ENCODE results near the gene KSR2. TPM values are rescaled to one million over a fixed set of nuclear protein-coding genes. Genes with fewer than 3 reads are reported as not detected.

Gene KSR2
- total and polyA plus RNA-seq, 10 of the 15 experiments (the other 5 are each of a cell fraction or from before 2014, with no cell fraction given) = under 0.01 to 1.5 (median 0.01) TPM; not detected in 3

- Histone ChIP-seq H3K4me3 (no peak overlapping the region), H3K27ac (ENCODE audit: control insufficient read depth, insufficient read depth) (no peak overlapping the region), H3K9ac (ENCODE audit: control insufficient read depth, insufficient read depth, low read length) (no peak overlapping the region), H3K36me3 (ENCODE audit: control insufficient read depth in 2 of 2, insufficient read depth in 2 of 2, low read length in 1 of 2) (no peaks in the 10 kb centered on the region), H3K4me2 (ENCODE audit: control insufficient read depth, insufficient read depth) (no peak overlapping the region), H3K79me2 (ENCODE audit: control insufficient read depth, insufficient read depth, low read length) (no peaks in the 10 kb centered on the region), H3K27me3 (replicated peaks in 1 of 2; ENCODE audit: control insufficient read depth in 2 of 2, insufficient read depth in 2 of 2, low read length in 1 of 2) (no peaks in the 10 kb centered on the region), H2AFZ (ENCODE audit: control insufficient read depth, low read depth, low read length) (no peak overlapping the region), H3K9me3 (replicated peaks; ENCODE audit: control insufficient read depth, insufficient read depth, low read length) (no peaks in the 10 kb centered on the region; the same call in 2 of the 3 replicates), H4K20me1 (ENCODE audit: control insufficient read depth, insufficient read depth) (no peaks in the 10 kb centered on the region), H3K4me1 (ENCODE audit: control insufficient read depth, insufficient read depth, low read length) (no peaks in the 10 kb centered on the region)
- intact Hi-C loops (cut with micrococcal nuclease; ENCODE audit: unreplicated experiment) (loop anchor here (5.0 kb wide), 1 partner anchor 487 kb away; no protein-coding TSS in a partner anchor), in situ Hi-C loops (cut with MboI) (no loop called here)
- peak; percentile 59 for FAIRE-seq
- DNase-seq (ENCODE audit: low read depth, low spot score) = no peak
- ChIA-PET RAD21 (ENCODE audit: unreplicated experiment) (no interaction called here), SMC1A (ENCODE audit: uncharacterized antibody, unreplicated experiment) (interaction anchor here (0.6 to 1.0 kb wide), 2 partner anchors 138 to 486 kb away, joined by 4 to 5 read pairs; no protein-coding TSS in a partner anchor), CTCF (interaction anchor here (0.6 to 4.9 kb wide), 10 partner anchors 9 to 1033 kb away, joined by 3 to 50 read pairs (median 4); no protein-coding TSS in a partner anchor), POLR2A (no interaction called here)
- TF ChIP-seq SMC3 (IDR thresholded peaks at IDR 0.05; ENCODE audit: borderline replicate concordance, low read length) = peak; percentile 11; the same call in 1 of the 2 replicates
- peak; percentile 57 to 74 (median 70) for TF ChIP-seq CTCF (IDR thresholded peaks at IDR 0.05 in 2 of 3, conservative IDR thresholded peaks at IDR 0.05 in 1 of 3; ENCODE audit: control insufficient read depth in 2 of 3, extremely low read depth in 1 of 3, insufficient read depth in 1 of 3, low read depth in 3 of 3, low read length in 3 of 3)
- no peak for TF ChIP-seq MLLT1 (IDR thresholded peaks at IDR 0.05)
- TF ChIP-seq CHD1 (IDR thresholded peaks at IDR 0.05; ENCODE audit: low read depth, low read length) = no peak
- TF ChIP-seq BHLHE40 (IDR thresholded peaks at IDR 0.05; ENCODE audit: borderline replicate concordance in 1 of 2, low read depth in 2 of 2, low read length in 1 of 2) = peak in 1 of 2 experiments; percentile 30; a peak in 1 of 4 replicates
- no peak for TF ChIP-seq BCLAF1 (IDR thresholded peaks at IDR 0.05)
- peak; percentile 15 for TF ChIP-seq MEF2B (IDR thresholded peaks at IDR 0.05; ENCODE audit: partially characterized antibody, poor library complexity, severe bottlenecking)
- no TSS peak for BruUV-seq (replicated peaks)
- peak; percentile 80 for ATAC-seq
- 40% methylated on average over 6 of the region's 6 CpGs for WGBS (ENCODE audit: insufficient coverage, insufficient replicate concordance, low lambda C conversion rate, missing lambda C conversion rate)
These were observed 114.3 kb downstream of the KSR2 start for GRCh38 chr12:117854339-117855012.

All from GM12878 (cell line).